ENCODE results near the gene PCDHB10. TPM values are rescaled to one million over a fixed set of nuclear protein-coding genes. Genes with fewer than 3 reads are reported as not detected.
"Not testable (repeated sequence)": the region's sequence is repeated elsewhere in the genome, so short reads cannot be mapped to it uniquely, and the experiment has no call there.

The PCDHB10 gene
- total and polyA plus RNA-seq, 4 experiments from 2014 or later, result 0.15 TPM; not detected in 3

GRCh38 chr5:141194332-141194731, 2.2 kb downstream of the PCDHB10 start:
- H3K27ac Mint-ChIP-seq, result peak overlapping the region in 1 of 7 donors; percentile 35
- peaks cover 21 to 29% of the 10 kb centered on the region in 2 donors for H3K27me3 Mint-ChIP-seq
- peaks cover 3 to 72% (median 60%) of the 10 kb centered on the region in 8 donors for H3K9me3 Mint-ChIP-seq

GRCh38 chr5:141196363-141196762, 4.2 kb downstream of the PCDHB10 start:
- intact Hi-C loops (cut with micrococcal nuclease), result no loop called here
- Mint-ChIP-seq H3K4me3 (no peak overlapping the region), H3K27ac (no peak overlapping the region), H3K27me3 (peaks cover 25 to 30% of the 10 kb centered on the region in 2 donors), H3K4me1 (peaks cover 0 to 12% (median under 1%) of the 10 kb centered on the region in 4 donors), H3K36me3 (peaks cover 3 to 4% of the 10 kb centered on the region in 2 donors), H3K9me3 (peaks cover 7 to 80% (median 69%) of the 10 kb centered on the region in 8 donors)
- no peaks in the 10 kb centered on the region for H3K27me3 ChIP-seq (ENCODE audit: insufficient read depth, low read length)
- H3K9me3 ChIP-seq (ENCODE audit: control insufficient read depth in 1 of 2, low read length in 2 of 2), result no peaks in the 10 kb centered on the region
- no peak overlapping the region for H3K4me3 ChIP-seq (ENCODE audit: low read length in 2 of 2)
- no peaks in the 10 kb centered on the region for H3K36me3 ChIP-seq (ENCODE audit: insufficient read depth, low read length)
- H3K27ac ChIP-seq (ENCODE audit: low read depth, low read length), result no peak overlapping the region
- CTCF ChIA-PET (ENCODE audit: partially characterized antibody), result interaction anchor here (1.2 kb wide), 1 partner anchor 27 kb away, joined by 3 read pairs; the partner anchor contains the start of gene PCDHB14
- no peak for DNase-seq
- H3K4me1 ChIP-seq (ENCODE audit: insufficient read depth, low read length), result no peaks in the 10 kb centered on the region
- POLR2A ChIA-PET (ENCODE audit: partially characterized antibody), result no interaction called here

More at GRCh38 chr5:141194332-141194731, 2.2 kb downstream of the PCDHB10 start:
- POLR2A ChIA-PET (ENCODE audit: partially characterized antibody); H3K4me3 Mint-ChIP-seq; H3K9me3 ChIP-seq (ENCODE audit: control insufficient read depth in 1 of 2, low read length in 2 of 2); H3K4me1 Mint-ChIP-seq; H3K27ac ChIP-seq (ENCODE audit: low read depth, low read length); H3K36me3 Mint-ChIP-seq; CTCF ChIA-PET (ENCODE audit: partially characterized antibody); intact Hi-C loops (cut with micrococcal nuclease); DNase-seq; H3K27me3 ChIP-seq (ENCODE audit: insufficient read depth, low read length); H3K4me1 ChIP-seq (ENCODE audit: insufficient read depth, low read length); H3K4me3 ChIP-seq (ENCODE audit: low read length in 2 of 2); H3K36me3 ChIP-seq (ENCODE audit: insufficient read depth, low read length): not testable (repeated sequence)

GRCh38 chr5:141199359-141200235, 7.4 kb downstream of the PCDHB10 start, which contains the start of gene PCDHB11:
TSS of gene PCDHB11 (plus strand) at chr5:141199627. CDS start at chr5:141199775, 148 bp downstream.
- H3K27me3 Mint-ChIP-seq, result peaks cover 18 to 23% of the 10 kb centered on the region in 2 donors
- ChIA-PET POLR2A (ENCODE audit: partially characterized antibody) (no interaction called here), CTCF (ENCODE audit: partially characterized antibody) (interaction anchor here (0.9 to 1.1 kb wide), 2 partner anchors 12 to 357 kb away, joined by 3 to 5 read pairs; partner anchors contain the start of gene PCDHB9)
- peaks cover 7 to 70% (median 57%) of the 10 kb centered on the region in 8 donors for H3K9me3 Mint-ChIP-seq
- intact Hi-C loops (cut with micrococcal nuclease), result no loop called here
- peak within 1 kb of the TSS in 2 of 8 donors; percentile 9 to 31 for H3K4me3 Mint-ChIP-seq
- Histone ChIP-seq H3K9me3 (ENCODE audit: control insufficient read depth in 1 of 2, low read length in 2 of 2) (no peaks in the 10 kb centered on the region), H3K36me3 (ENCODE audit: insufficient read depth, low read length) (no peaks in the 10 kb centered on the region), H3K4me3 (ENCODE audit: low read length in 2 of 2) (no peak within 1 kb of the TSS), H3K27ac (ENCODE audit: low read depth, low read length) (no peak within 1 kb of the TSS), H3K27me3 (ENCODE audit: insufficient read depth, low read length) (no peaks in the 10 kb centered on the region), H3K4me1 (ENCODE audit: insufficient read depth, low read length) (no peaks in the 10 kb centered on the region)
- peaks cover 0 to 5% (median 0%) of the 10 kb centered on the region in 4 donors for H3K4me1 Mint-ChIP-seq
- DNase-seq, result no peak
- peaks cover 0 to 3% of the 10 kb centered on the region in 2 donors for H3K36me3 Mint-ChIP-seq
- H3K27ac Mint-ChIP-seq, result no peak within 1 kb of the TSS

GRCh38 chr5:141201126-141201525, 9.0 kb downstream of the PCDHB10 start:
- POLR2A ChIA-PET (ENCODE audit: partially characterized antibody); H3K4me1 Mint-ChIP-seq; H3K36me3 ChIP-seq (ENCODE audit: insufficient read depth, low read length); intact Hi-C loops (cut with micrococcal nuclease); H3K9me3 ChIP-seq (ENCODE audit: control insufficient read depth in 1 of 2, low read length in 2 of 2); H3K4me3 ChIP-seq (ENCODE audit: low read length in 2 of 2); H3K4me3 Mint-ChIP-seq; CTCF ChIA-PET (ENCODE audit: partially characterized antibody); H3K27ac Mint-ChIP-seq; H3K36me3 Mint-ChIP-seq; H3K4me1 ChIP-seq (ENCODE audit: insufficient read depth, low read length); DNase-seq; H3K27ac ChIP-seq (ENCODE audit: low read depth, low read length); H3K27me3 ChIP-seq (ENCODE audit: insufficient read depth, low read length): not testable (repeated sequence)
- Mint-ChIP-seq H3K27me3 (peaks cover 19 to 23% of the 10 kb centered on the region in 2 donors), H3K9me3 (peaks cover 7 to 58% (median 50%) of the 10 kb centered on the region in 8 donors)

GRCh38 chr5:141201646-141202045, 9.5 kb downstream of the PCDHB10 start:
- H3K36me3 Mint-ChIP-seq; H3K4me3 Mint-ChIP-seq; DNase-seq; intact Hi-C loops (cut with micrococcal nuclease); H3K4me1 Mint-ChIP-seq; H3K9me3 ChIP-seq (ENCODE audit: control insufficient read depth in 1 of 2, low read length in 2 of 2); H3K4me3 ChIP-seq (ENCODE audit: low read length in 2 of 2); H3K27ac ChIP-seq (ENCODE audit: low read depth, low read length); POLR2A ChIA-PET (ENCODE audit: partially characterized antibody); CTCF ChIA-PET (ENCODE audit: partially characterized antibody); H3K4me1 ChIP-seq (ENCODE audit: insufficient read depth, low read length); H3K27me3 ChIP-seq (ENCODE audit: insufficient read depth, low read length); H3K27ac Mint-ChIP-seq; H3K36me3 ChIP-seq (ENCODE audit: insufficient read depth, low read length): not testable (repeated sequence)
- peaks cover 23 to 27% of the 10 kb centered on the region in 2 donors for H3K27me3 Mint-ChIP-seq
- peaks cover 7 to 52% (median 45%) of the 10 kb centered on the region in 8 donors for H3K9me3 Mint-ChIP-seq

GRCh38 chr5:141208478-141208877, 16.3 kb downstream of the PCDHB10 start, which contains the start of gene PCDHB12:
TSS of gene PCDHB12 (plus strand) at chr5:141208719. CDS start at chr5:141208908, 189 bp downstream.
- peak within 1 kb of the TSS in 2 of 8 donors; percentile 29 to 43 for H3K4me3 Mint-ChIP-seq

GRCh38 chr5:141210281-141210680, 18.1 kb downstream of the PCDHB10 start:
- H3K27me3 ChIP-seq (ENCODE audit: insufficient read depth, low read length), result peaks cover 14% of the 10 kb centered on the region
- H3K4me3 ChIP-seq (ENCODE audit: low read length in 2 of 2); H3K36me3 ChIP-seq (ENCODE audit: insufficient read depth, low read length); H3K27ac Mint-ChIP-seq; H3K4me1 Mint-ChIP-seq; DNase-seq; CTCF ChIA-PET (ENCODE audit: partially characterized antibody); H3K36me3 Mint-ChIP-seq; H3K4me1 ChIP-seq (ENCODE audit: insufficient read depth, low read length); POLR2A ChIA-PET (ENCODE audit: partially characterized antibody); intact Hi-C loops (cut with micrococcal nuclease); H3K27ac ChIP-seq (ENCODE audit: low read depth, low read length); H3K4me3 Mint-ChIP-seq; H3K9me3 ChIP-seq (ENCODE audit: control insufficient read depth in 1 of 2, low read length in 2 of 2): not testable (repeated sequence)
- Mint-ChIP-seq H3K9me3 (peaks cover 0 to 33% (median 25%) of the 10 kb centered on the region in 8 donors), H3K27me3 (peaks cover 39 to 46% of the 10 kb centered on the region in 2 donors)

More at GRCh38 chr5:141208478-141208877, 16.3 kb downstream of the PCDHB10 start, which contains the start of gene PCDHB12:
- Histone ChIP-seq H3K4me1 (ENCODE audit: insufficient read depth, low read length) (no peaks in the 10 kb centered on the region), H3K4me3 (ENCODE audit: low read length in 2 of 2) (no peak within 1 kb of the TSS), H3K27me3 (ENCODE audit: insufficient read depth, low read length) (peaks cover 13% of the 10 kb centered on the region), H3K27ac (ENCODE audit: low read depth, low read length) (no peak within 1 kb of the TSS), H3K36me3 (ENCODE audit: insufficient read depth, low read length) (no peaks in the 10 kb centered on the region), H3K9me3 (ENCODE audit: control insufficient read depth in 1 of 2, low read length in 2 of 2) (no peaks in the 10 kb centered on the region)
- H3K4me1 Mint-ChIP-seq, result peaks cover 0 to under 1% (median under 1%) of the 10 kb centered on the region in 4 donors
- POLR2A ChIA-PET (ENCODE audit: partially characterized antibody), result no interaction called here
- H3K9me3 Mint-ChIP-seq, result peaks cover 0 to 23% (median 16%) of the 10 kb centered on the region in 8 donors
- peaks cover 31% of the 10 kb centered on the region in 2 donors for H3K27me3 Mint-ChIP-seq
- intact Hi-C loops (cut with micrococcal nuclease), result no loop called here
- H3K36me3 Mint-ChIP-seq, result no peaks in the 10 kb centered on the region
- peak within 1 kb of the TSS in 1 of 7 donors; percentile 73 for H3K27ac Mint-ChIP-seq
- CTCF ChIA-PET (ENCODE audit: partially characterized antibody), result interaction anchor here (1.0 kb wide), 1 partner anchor 10 kb away, joined by 3 read pairs; no protein-coding TSS in a partner anchor
- DNase-seq, result no peak

Data from CD4-positive, alpha-beta memory T cell (primary cell).